T-helper 9 cell (primary cell): ENCODE measurements around the gene FIGNL1.
A peak's percentile ranks its signal among the peaks of the same experiment; 100 is the strongest.

Source experiments
- DNase-seq: peaks from one replicate; pipeline ENCODE4 v3.0.0-alpha.2; 2020
- total RNA-seq, 2 donors: gene quantifications; one replicate each; lab custom pipeline; 2026; lab: John Stamatoyannopoulos, UW

The FIGNL1 gene, protein sequence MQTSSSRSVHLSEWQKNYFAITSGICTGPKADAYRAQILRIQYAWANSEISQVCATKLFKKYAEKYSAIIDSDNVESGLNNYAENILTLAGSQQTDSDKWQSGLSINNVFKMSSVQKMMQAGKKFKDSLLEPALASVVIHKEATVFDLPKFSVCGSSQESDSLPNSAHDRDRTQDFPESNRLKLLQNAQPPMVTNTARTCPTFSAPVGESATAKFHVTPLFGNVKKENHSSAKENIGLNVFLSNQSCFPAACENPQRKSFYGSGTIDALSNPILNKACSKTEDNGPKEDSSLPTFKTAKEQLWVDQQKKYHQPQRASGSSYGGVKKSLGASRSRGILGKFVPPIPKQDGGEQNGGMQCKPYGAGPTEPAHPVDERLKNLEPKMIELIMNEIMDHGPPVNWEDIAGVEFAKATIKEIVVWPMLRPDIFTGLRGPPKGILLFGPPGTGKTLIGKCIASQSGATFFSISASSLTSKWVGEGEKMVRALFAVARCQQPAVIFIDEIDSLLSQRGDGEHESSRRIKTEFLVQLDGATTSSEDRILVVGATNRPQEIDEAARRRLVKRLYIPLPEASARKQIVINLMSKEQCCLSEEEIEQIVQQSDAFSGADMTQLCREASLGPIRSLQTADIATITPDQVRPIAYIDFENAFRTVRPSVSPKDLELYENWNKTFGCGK
- 12.3 to 37.2 reads per million in 2 donors for total RNA-seq

DNA sequence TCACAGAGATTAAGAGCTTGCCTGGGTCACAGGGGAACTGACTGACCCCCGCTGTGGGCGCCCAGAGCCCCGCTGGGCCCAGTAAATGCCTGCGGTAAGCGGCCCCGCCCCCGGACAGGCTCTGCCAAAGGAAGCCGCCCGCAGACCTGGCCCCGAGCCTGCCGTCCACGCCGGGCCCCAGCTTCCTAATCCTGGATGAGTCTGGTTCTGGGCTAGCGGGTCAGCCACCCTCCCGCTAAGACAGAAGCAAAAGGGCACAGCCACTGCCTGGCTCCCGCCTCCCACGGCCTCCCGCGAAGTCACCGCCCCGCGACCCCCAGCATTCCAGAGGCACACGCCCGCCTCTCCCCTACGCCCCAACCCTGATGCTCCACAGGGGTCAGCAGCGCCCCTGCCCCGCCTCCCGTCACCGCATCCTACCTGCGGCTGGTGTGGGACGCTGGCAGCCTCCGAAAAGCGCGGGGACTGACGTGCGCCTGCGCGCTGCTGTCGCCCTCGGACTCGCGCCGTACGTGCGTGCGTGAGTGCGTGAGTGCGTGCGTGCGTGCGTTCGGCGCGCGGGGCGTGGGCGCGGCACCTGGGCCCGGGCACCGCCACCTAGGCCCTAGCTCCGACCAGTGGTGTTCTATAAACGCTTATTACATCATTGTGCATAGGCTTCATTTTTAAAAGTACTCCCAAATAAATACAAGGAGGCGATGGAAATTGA lies at the start of gene FIGNL1:
TSS of gene FIGNL1 (minus strand) at position 470 of the 709 bp plus-strand sequence. CDS start 3,063 bp downstream, outside the sequence.
- DNase-seq, result peak; percentile 60

DNA sequence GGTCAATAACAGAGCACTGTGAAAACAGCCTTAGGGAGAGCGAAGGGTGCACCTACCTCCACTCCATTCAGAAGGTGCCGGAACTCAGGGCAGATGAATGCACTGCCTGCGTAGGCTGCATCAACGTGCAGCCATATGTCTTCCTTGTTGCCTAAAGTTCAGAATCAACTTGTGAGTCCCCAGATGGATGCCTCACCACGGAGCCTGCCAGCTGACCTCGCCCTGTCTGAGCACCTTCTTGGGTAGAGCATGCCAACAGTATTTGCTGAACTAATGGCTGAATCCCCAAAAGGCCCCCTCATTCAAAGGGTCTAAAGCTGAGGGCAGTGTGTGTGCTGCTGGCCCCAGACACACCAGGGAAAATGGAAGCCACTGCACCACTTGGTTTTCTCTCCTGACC lies 48.9 kb upstream of the FIGNL1 start:
- DNase-seq, result no peak

DNA sequence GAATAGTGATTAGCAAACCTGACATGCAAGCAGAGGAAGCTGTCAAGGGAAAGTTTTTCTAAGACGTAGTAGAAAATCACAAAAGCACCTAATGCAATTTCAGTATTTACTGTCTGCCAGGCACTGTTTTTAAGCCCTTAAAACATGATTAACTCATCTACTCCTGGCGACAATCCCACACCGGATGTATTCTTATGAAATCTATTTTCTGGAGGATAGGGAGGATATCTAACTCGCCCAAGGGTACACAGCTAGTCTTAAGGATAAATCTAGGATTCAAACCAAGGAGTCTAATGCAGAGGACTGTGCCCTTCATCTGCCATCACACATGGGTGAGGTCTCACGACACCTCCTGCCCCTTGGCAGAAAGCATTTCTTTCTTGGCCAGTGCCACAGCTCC lies 47.8 kb upstream of the FIGNL1 start:
- DNase-seq, result no peak

DNA sequence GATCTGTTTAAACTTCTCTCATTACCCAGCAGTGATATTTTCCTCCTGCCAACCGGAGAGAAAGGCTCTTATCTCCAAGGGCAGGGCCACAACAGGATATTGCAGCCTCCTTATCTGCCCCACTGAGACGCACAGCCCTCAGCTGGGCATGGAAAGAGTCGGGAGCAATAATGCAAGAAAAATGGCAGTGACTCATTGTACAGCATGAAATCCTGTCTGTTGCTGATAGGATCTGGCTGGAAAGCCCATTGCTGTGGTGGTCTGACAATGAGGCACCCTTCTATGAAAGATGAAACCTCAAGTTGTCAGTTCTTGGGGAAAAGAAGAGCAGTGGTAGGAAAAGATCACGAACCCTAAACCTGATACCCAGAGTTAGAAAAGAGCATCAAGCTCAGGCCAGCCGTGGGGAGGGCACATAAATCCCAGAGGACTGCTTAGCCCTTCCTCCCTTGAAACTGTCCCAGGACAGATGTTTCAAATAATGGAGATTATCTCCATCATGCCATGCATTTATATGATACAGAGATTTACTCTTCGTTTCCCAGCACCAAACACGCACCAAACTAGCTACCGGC lies 47.0 kb upstream of the FIGNL1 start:
- DNase-seq, result no peak

DNA sequence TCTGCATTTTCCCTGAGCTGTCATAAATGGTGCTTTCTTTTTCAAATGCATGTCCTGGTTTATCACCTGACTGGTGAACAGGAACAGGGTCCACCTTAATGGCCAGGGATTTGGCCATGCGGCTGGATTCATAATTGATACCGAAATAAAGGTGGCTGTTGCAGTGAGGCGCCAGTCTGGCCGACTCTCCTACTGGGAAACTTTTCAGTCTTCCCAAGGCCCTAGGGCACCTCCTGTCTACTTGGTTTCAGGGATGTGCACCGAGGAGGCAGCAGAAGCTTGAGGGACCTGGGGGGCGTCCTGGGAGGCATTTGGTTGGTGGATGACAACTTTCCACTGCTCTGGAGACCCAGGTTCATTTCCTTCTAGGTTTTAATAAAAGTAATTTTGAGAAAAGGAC lies 46.4 kb upstream of the FIGNL1 start:
- no peak for DNase-seq

DNA sequence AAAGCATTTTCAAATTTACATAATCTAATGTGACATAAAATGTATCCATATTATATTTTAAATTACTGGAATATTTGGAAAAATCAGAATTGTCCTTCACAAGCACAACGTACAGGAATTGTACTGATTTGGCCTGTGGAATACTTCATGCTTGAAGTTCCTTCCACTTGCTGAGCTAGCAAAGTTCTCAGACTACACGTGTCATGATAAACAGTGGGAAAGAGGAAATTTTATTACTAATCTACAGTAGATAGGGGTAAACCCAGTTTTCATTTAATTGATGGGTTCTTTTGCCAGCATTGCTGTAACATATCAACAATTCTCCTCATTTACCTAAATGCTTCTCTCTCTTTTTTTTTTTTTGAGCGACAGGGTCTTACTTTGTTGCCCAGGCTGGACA lies 45.6 kb upstream of the FIGNL1 start:
- DNase-seq, result no peak

DNA sequence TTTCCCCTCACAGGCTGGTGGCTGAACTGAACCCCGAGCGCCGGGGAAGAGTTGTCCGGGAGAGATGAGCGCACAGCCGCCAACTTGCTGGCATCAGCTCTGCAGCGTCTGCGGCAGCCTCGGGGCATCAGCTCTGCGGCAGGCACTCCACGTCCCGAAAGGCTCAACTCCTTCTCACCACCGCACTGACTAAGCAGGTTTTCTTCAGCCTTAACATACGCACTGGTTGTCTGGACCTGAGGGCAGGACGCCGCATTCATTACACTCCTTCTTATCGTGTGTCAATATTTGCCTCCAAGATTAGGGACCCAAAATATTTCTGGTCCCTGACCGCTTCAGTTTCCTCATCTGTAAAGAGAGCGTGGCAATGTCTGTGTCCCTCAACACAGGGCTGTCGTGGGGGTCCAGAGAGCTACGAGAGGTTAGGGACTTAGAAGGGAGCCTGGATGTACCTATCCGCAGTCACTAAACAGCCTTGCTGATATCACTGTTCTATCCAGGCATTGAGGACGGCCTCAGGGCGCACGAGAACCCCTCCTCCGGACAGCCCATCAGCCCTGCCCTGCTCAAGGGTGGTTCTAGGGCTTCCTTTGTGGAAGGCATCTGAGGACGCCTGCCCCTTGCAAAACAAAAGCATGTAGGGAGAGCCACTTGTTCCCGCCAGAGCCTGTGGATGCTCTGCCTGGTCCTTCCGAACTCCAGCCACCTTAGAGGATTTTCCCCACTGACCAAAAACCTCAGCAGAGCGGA lies 42.8 kb upstream of the FIGNL1 start:
- DNase-seq, result no peak

DNA sequence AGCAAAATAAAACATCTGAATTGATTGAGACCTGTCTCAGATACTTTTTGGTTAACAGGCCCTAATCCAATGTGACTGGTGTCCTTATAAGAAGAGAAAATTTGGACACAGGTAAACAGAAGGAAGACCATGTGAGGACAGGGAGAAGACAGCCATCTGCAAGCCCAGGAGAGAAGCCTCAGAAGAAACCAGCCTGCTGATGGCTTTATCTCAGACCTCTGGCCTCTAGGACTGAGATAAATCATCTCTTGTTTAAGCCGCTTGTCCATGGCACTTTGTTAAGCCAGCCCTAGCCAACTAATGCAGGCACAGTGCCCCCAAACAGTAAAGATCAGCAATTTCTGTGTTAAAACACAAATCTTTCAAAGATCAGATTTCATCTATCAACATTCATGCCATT lies 41.8 kb upstream of the FIGNL1 start:
- DNase-seq, result no peak

DNA sequence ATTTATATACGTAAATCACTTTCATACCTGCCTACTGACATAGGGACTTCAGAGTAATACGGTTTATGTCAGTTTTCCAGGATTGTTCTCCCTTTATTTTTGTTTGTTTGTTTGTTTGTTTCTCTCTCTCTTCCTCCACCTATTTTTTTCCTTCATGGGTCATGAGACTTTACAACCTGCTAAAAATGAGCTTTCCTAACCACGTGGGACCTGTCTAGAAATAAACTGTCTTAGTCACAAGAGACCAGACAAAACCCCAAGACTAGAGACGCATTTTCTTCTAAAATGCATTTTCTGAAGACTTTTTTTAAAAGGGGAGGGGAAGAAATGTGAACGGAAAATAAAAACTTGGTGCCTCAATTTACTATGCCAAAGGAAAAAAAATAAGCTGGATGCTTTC lies 41.1 kb upstream of the FIGNL1 start:
- DNase-seq, result no peak

DNA sequence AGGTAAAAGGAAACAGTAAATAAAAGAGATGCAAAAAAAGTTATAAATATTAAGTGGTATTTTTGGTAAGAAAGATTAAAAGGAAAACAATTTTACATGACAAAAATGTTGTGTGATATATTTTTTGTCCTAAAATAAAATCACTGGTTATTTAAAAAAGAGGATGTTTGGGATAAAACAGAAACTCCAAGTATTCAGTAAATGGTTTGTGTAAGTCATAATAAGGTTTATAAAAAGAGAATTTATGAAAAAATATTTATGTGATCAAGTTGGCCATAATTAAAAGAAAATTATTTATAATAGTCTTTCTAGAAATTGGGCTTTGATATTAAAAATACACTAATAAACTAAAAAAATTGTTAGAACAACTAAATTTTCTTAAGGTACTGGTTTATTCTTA lies 38.2 kb upstream of the FIGNL1 start:
- no peak for DNase-seq

DNA sequence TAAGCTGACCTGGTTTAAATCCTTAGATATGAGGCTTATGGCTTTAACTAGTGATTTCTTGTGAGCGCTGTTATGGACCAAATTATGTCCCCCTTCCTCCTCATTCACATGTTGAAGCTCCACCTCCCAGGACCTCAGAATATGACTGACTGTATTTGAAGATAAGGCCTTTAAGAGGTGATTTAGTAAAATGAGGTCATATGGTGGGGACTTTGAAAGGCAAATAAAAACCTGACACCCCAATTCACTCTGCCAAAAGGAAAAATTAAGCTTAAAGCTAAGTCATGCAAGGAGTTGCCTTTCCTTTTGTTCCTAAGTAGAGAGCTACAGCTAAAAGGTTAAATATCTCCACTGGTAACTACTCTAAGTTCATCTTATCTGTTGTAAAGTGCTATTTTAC lies 36.4 kb upstream of the FIGNL1 start:
- no peak for DNase-seq

DNA sequence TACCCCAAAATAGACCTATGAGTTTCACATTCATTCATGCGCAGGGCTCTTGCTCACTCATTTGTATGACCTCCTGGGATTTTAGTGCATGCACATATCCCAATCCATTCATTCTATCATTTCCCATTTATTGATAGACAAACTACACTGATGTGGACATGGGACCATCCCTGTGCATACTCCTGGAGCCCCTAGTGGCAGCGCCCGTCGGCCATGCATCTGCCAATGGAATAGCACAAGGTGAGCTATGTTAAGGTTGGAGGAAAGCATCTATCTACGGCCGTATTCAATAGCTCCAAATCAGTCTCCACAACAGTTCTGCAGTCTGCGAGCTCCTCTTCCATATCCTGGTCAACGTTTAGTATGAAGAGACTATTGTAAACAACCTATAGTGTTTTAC lies 31.7 kb upstream of the FIGNL1 start:
- no peak for DNase-seq

DNA sequence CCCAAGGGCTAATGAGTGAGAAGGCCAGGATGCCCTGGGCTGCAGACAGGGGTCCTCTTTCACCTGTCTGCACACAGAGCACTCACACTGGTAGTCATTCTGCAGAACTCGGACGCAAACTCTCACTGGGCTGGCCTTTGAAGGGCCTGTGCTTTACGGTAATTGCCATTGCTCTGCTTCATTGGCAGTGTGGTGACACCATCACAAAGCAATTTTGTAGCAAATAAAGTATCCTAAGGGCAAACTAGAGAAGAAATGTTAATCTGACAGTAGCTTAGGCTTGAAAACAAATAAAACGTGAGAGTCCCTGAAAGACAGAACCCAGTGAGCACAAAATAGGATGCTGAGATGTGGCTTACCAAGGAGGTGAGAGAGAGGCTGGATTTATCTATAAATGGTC lies 30.6 kb upstream of the FIGNL1 start:
- no peak for DNase-seq

DNA sequence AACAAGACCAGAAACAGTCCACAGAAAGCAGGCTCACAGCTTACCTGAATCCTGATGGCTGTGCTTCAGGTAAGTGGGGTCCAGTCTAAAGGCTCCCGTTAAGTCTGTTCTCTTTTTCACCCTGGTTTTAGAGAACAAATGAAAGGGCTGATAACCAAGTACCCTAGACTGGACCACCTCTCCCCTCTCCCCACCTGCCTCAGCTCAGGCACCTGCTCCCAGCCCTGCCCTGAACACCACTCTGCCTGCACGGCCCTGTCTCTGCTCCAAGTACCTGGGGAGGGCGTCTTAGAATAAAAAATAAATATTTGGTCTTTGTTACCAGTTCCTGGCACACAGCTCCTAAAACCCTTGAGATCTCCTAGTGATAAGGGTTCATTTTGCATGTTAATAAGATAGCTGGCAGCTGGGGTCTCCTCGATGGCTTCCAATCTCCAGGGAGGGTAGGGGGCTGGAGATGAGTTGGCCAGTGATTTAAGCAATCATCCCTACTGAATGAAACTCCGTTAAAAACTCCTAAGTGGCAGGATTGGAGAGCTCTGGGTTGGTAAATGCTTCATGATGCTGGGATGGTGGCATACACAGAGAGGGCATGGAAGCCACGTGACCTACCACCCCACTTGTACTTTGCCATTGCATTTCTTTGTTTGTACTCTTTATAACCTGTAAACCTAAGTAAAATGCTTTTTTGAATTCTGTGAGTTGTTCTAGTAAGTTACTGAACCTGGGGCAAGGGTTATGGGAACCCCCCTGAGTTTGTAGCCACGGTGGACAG lies 29.8 kb upstream of the FIGNL1 start:
- no peak for DNase-seq

DNA sequence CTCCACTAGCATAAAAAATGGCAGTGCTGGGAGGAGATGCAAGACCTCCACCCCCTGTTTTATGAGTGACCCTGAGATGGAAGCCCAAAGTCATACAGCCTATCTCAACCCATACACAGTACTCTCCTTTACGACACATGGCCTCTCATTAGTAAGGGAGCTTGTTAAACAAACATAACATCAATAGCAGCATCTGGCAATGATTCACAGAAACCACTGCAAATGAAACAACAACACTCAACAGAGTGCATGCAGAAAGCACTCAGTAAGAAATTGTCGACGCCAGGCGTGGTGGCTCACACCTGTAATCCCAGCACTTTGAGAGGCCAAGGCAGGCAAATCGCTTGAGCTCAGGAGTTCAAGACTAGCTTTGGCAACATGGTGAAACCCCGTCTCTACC lies 27.5 kb upstream of the FIGNL1 start:
- DNase-seq, result no peak

DNA sequence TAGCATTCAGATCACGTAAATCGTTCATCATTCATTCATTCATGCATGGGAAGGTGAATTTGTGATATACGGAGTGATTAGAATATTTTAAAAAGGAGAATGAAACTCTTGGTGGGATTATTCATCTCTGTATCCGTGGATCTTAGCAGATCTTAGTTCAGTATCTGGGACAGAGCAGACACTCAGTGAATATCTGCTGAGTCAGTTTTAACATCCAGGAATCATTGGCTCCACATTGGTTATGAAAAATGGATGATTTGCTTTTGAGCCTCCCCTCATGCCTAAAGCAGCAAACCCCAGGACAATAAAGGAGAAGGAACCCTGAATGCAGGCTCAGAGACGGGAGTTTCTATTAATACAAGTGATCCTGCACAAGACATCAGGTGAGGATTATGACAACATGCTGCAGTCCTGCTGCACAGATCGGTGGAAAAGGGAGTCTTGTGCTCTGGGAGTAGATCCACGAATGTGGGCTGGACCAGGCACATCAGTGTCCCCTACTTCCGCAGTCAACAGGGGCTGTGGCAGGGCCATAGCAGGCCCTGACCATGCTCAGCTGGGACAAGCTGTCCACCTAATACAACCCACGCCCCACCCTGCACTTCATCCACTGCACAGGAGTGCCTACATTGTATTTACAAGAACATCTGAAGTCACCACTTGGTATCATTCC lies 26.9 kb upstream of the FIGNL1 start:
- no peak for DNase-seq

DNA sequence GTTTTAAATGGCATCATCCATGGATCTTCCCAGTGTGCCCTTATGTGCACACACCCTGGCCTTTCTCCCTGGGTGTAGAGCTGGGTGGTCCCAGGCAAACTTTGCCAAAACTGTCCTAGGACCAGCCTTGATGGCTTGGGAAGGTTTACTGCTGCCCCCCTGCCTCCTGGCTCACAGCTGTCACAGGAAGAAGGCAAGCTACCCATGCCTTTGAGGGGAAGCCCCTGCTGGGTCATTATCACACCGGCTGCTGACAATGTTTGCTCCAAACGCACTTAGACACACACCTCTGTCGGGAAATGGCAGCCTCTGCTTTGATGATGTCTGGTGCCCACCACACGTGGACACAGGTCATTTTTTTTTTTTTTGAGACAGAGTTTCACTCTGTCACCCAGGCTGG lies 25.2 kb upstream of the FIGNL1 start:
- no peak for DNase-seq

DNA sequence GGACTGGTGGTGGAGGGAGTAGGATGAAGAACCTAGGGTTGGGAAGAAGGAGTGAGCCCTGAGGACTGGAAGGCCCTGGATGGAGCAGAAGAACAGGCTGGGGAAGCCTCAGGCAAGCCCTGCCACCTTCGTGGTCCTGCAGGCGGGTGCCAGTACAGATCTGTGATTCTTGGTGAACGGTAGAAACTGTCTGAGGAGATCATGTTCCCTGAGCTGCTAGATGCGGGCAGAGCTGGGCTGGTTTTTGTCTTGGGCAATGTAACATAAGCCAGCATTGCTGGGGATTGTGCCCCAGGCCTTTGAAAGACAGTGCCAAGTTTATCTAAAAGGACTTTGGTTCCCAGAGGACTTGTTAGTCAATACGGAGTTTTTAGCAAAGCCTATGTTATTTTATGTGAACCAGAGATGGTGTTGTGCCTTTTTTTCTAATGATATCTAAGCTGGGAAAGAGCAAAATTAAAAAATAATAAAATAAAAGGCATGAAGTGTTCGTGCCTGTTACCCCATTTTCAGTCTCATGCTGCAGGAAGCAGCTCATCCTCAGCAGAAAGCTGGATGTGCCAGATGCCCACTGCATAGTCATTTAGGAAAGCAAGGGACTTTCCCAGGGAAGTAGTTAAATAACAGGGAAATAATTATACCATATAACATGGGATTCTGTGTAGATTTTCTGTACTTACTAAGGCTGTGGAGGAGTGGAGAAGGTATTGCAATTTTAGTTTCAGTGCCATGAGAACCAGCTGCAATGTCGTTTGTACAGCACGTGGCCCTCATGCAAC lies 24.4 kb upstream of the FIGNL1 start:
- no peak for DNase-seq

DNA sequence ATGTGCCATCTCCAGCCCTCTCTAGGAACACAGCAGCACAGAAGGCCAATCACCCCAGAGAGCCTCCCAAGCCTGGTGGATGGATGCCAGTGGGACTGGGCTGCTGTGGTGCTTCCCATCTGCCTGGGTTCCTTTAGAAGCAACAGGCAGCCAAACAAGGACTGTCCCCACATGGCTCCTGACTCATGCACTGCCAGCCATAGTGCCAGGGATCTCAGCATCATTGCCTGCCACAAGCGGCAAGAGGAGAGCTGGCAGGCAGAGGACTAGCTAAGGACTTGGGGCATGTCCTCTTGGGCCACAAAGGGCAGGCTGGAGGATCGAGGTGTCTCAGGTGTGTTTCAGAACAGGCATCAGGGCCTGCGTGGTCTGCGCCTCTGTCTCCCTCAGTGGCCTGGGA lies 23.4 kb upstream of the FIGNL1 start:
- DNase-seq, result no peak

DNA sequence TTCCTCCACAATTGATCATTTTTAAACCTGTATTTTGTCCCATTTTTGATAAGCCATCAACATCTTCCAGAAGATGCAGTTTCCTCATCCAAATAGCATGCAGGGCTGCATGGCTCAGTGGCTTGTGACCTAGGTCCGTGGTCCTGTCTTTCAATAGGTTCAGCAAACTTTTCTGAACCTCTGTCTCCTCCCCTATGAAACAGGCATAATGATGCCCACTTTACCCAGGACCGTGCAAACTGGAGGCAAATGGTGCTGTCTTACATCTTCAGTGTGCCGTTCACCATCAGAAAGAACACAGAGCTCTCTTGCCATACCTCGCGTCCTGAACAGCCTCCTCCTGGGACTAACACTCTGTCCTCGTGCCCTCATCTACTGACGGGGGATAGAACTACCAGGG lies 22.3 kb upstream of the FIGNL1 start:
- no peak for DNase-seq
